K562 (cell line): ENCODE results near the gene MUC5AC. TPM values are rescaled to one million over a fixed set of nuclear protein-coding genes. Genes with fewer than 3 reads are reported as not detected.

Source experiments
- ATF6 ChIP-seq: sonication (generic); formaldehyde crosslinking; IDR thresholded peaks from 2 replicates; pipeline ENCODE4 v1.4.0; 2020; ENCODE audit warnings: mild to moderate bottlenecking, missing genetic modification reagents
- BHLHE40 ChIP-seq: IDR thresholded peaks from 2 replicates; pipeline ENCODE4 v1.6.1; 2011; ENCODE audit warnings: low read length, improper control_type of control experiment
- BRF2 ChIP-seq: IDR thresholded peaks from 3 replicates; pipeline ENCODE4 v1.6.1; 2011; ENCODE audit warnings: borderline replicate concordance, mild to moderate bottlenecking; ENCODE audit not compliant: insufficient read length, insufficient read depth
- CBX2 ChIP-seq: fragments of 200-600 bp; sonication (generic); IDR thresholded peaks from one replicate; pipeline ENCODE4 v1.6.1; 2012; ENCODE audit warnings: mild to moderate bottlenecking, low read length, inconsistent platforms; ENCODE audit not compliant: insufficient read depth, poor library complexity, severe bottlenecking
- CTCF ChIP-seq, 3 experiments: IDR thresholded peaks in 2 of 3; conservative IDR thresholded peaks in 1 of 3; 2 replicates each; pipeline ENCODE4 v1.5.1; 2011 to 2012; ENCODE audit warnings: low read length in 3 of 3, mild to moderate bottlenecking in 3 of 3, control low read depth in 2 of 3, improper control_type of control experiment in 1 of 3, inconsistent platforms in 1 of 3, low read depth in 1 of 3, mixed read lengths in 1 of 3, moderate library complexity in 1 of 3; ENCODE audit not compliant: insufficient read depth in 2 of 3
- EP400 ChIP-seq: fragments of 450-650 bp; IDR thresholded peaks from 2 replicates; pipeline ENCODE4 v1.6.1; 2017; ENCODE audit warnings: antibody characterized with exemption, mild to moderate bottlenecking, moderate library complexity
- ERF ChIP-seq: fragments of 450-650 bp; formaldehyde crosslinking; IDR thresholded peaks from 2 replicates; pipeline ENCODE4 v1.4.0; 2020; ENCODE audit warnings: mild to moderate bottlenecking, mixed read lengths
- MCM7 ChIP-seq, 2 experiments: fragments of 450-650 bp; IDR thresholded peaks; 2 replicates each; pipeline ENCODE4 v1.6.1; 2016 to 2018
- MYC ChIP-seq, 2 experiments: fragments of 250-450 bp in 1 of 2; sonication (Bioruptor Pico) in 1 of 2; IDR thresholded peaks; 2 replicates each; pipeline versions ENCODE4 v1.5.1 to v1.6.1; 2012 to 2021; ENCODE audit warnings: low read depth in 2 of 2, borderline replicate concordance in 1 of 2, improper control_type of control experiment in 1 of 2, low read length in 1 of 2, mild to moderate bottlenecking in 1 of 2, moderate library complexity in 1 of 2
- SPI1 ChIP-seq: IDR thresholded peaks from 2 replicates; pipeline ENCODE4 v1.6.1; 2011; ENCODE audit warnings: low read depth, low read length, control low read depth, borderline replicate concordance
- TAF7 ChIP-seq: fragments of 450-650 bp; IDR thresholded peaks from 2 replicates; pipeline ENCODE4 v1.6.1; 2016; ENCODE audit warnings: missing genetic modification characterization, missing compliant biosample characterization
- TEAD1 ChIP-seq, 2 experiments: fragments of 450-650 bp in 1 of 2; sonication (generic) in 1 of 2; formaldehyde crosslinking; IDR thresholded peaks; 2 replicates each; pipeline versions ENCODE4 v1.4.0 to v1.8.0; 2020 to 2022; ENCODE audit warnings: mild to moderate bottlenecking in 2 of 2, missing genetic modification reagents in 1 of 2
- TEAD4 ChIP-seq, 2 experiments: sonication (generic) in 1 of 2; formaldehyde crosslinking in 1 of 2; IDR thresholded peaks; 2 replicates each; pipeline versions ENCODE4 v1.6.1 to v1.8.0; 2012 to 2022; ENCODE audit warnings: borderline replicate concordance in 1 of 2, inconsistent platforms in 1 of 2, low read length in 1 of 2, mild to moderate bottlenecking in 1 of 2, missing genetic modification reagents in 1 of 2
- ZNF140 ChIP-seq: fragments of 250-450 bp; sonication (Bioruptor Pico); IDR thresholded peaks from 2 replicates; pipeline ENCODE4 v1.8.0; 2021; ENCODE audit warnings: moderate library complexity, mild to moderate bottlenecking, inconsistent platforms
- ZNF408 ChIP-seq: fragments of 250-450 bp; sonication (Bioruptor Pico); IDR thresholded peaks from 2 replicates; pipeline ENCODE4 v1.4.0; 2020; ENCODE audit warnings: low read depth, mild to moderate bottlenecking, moderate library complexity
- polyA plus RNA-seq, 8 experiments: library from polyadenylated mRNA; depleted of rRNA in 4 of 8; stranded (reverse) in 5 of 8; unstranded in 3 of 8; fragments of >200 nt; fragmentation: Nextera tagmentation in 2 of 8; fragmentation: Illumina TruSeq in 1 of 8; extraction: Ambion mirVana in 2 of 8; extraction: Trizol in 1 of 8; gene quantifications; 2 replicates each; pipeline versions ENCODE4 v1.2.1 to v1.2.3, GENCODE V29; 2011 to 2014; ENCODE audit warnings: inconsistent platforms in 1 of 8, missing spikeins in 1 of 8
- total RNA-seq, 7 experiments: library from RNA; depleted of rRNA in 6 of 7; stranded (reverse); fragments of >200 nt in 6 of 7; fragmentation: Illumina TruSeq in 2 of 7; extraction: Trizol in 2 of 7; gene quantifications; 2 replicates each; pipeline versions ENCODE4 v1.2.1 to v1.2.3, GENCODE V29; 2011 to 2021; ENCODE audit warnings: low replicate concordance in 1 of 7
- TF ChIP-seq, protein P1 (sequence below), 2 experiments: fragments of 450-650 bp in 1 of 2; IDR thresholded peaks; 2 replicates each; pipeline ENCODE4 v1.6.1; 2011 to 2017; ENCODE audit warnings: low read depth in 2 of 2, antibody characterized with exemption in 1 of 2, borderline replicate concordance in 1 of 2, low read length in 1 of 2, mild to moderate bottlenecking in 1 of 2, mixed read lengths in 1 of 2; ENCODE audit not compliant: control insufficient read depth in 1 of 2

Gene MUC5AC
- total and polyA plus RNA-seq, 9 of the 15 experiments (the other 6 are each of a cell fraction or from before 2014, with no cell fraction given), result not detected

- TF ChIP-seq CTCF (IDR thresholded peaks at IDR 0.05 in 2 of 3, conservative IDR thresholded peaks at IDR 0.05 in 1 of 3; ENCODE audit: insufficient read depth in 2 of 3, low read depth in 1 of 3, low read length in 3 of 3) (peak in 2 of 3 experiments; percentile 2 to 21; a peak in 1 of 6 replicates), ATF6 (no peak), EP400 (no peak), ZNF408 (CRISPR knock-in tag) (no peak), BHLHE40 (no peak), ZNF140 (CRISPR knock-in tag) (no peak), TEAD4 (IDR thresholded peaks at IDR 0.05; ENCODE audit: low read length) (peak; percentile 32; the same call in 1 of the 2 replicates), TEAD4 (CRISPR knock-in tag; IDR thresholded peaks at IDR 0.05; ENCODE audit: borderline replicate concordance) (no peak), CBX2 (no peak), TEAD1 (CRISPR knock-in tag; IDR thresholded peaks at IDR 0.05) (peak in 1 of 2 experiments; percentile 76; a peak in 1 of 4 replicates), TAF7 (tag) (no peak), BRF2 (no peak), ERF (CRISPR knock-in tag) (no peak), MCM7 (IDR thresholded peaks at IDR 0.05) (no peak), MYC (IDR thresholded peaks at IDR 0.05; ENCODE audit: low read depth, low read length) (no peak), MYC (CRISPR knock-in tag; IDR thresholded peaks at IDR 0.05; ENCODE audit: borderline replicate concordance, low read depth) (no peak), SPI1 (0 out of 2 replicates have a peak, but pooled peaks have one; percentile 2)
- TF ChIP-seq, protein P1, sequence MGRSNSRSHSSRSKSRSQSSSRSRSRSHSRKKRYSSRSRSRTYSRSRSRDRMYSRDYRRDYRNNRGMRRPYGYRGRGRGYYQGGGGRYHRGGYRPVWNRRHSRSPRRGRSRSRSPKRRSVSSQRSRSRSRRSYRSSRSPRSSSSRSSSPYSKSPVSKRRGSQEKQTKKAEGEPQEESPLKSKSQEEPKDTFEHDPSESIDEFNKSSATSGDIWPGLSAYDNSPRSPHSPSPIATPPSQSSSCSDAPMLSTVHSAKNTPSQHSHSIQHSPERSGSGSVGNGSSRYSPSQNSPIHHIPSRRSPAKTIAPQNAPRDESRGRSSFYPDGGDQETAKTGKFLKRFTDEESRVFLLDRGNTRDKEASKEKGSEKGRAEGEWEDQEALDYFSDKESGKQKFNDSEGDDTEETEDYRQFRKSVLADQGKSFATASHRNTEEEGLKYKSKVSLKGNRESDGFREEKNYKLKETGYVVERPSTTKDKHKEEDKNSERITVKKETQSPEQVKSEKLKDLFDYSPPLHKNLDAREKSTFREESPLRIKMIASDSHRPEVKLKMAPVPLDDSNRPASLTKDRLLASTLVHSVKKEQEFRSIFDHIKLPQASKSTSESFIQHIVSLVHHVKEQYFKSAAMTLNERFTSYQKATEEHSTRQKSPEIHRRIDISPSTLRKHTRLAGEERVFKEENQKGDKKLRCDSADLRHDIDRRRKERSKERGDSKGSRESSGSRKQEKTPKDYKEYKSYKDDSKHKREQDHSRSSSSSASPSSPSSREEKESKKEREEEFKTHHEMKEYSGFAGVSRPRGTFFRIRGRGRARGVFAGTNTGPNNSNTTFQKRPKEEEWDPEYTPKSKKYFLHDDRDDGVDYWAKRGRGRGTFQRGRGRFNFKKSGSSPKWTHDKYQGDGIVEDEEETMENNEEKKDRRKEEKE (IDR thresholded peaks at IDR 0.05; ENCODE audit: borderline replicate concordance in 1 of 2, control insufficient read depth in 1 of 2, low read depth in 2 of 2, low read length in 1 of 2), result no peak
These were observed 73.0 kb downstream of the MUC5AC start (continued) for GRCh38 chr11:1230456-1231395.
